KG1 (cell line): ENCODE results near the gene PRKAA2.

Source experiments
- DNase-seq: peaks from one replicate; lab custom pipeline; 2025; lab: John Stamatoyannopoulos, UW

Gene PRKAA2

DNA sequence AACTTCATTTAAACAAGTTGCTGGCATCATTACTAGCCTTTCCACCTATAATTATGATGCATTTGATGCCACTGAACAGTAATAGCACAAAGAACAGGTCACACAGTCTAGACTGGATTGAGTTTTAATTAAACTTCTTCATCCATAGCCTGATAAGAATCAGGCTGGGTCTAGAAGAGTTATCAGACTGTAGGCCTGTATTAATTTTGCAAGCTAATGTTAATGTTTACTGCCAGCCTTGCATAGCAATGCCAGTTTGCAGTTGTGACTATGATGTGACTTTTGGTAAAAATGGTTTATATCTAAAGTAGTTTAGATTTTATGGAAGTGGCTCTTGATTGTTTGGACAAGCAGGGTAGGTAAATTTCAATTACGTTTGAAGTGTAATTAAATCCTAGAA is 68.0 kb downstream of the PRKAA2 start:
- DNase-seq: no peak

DNA sequence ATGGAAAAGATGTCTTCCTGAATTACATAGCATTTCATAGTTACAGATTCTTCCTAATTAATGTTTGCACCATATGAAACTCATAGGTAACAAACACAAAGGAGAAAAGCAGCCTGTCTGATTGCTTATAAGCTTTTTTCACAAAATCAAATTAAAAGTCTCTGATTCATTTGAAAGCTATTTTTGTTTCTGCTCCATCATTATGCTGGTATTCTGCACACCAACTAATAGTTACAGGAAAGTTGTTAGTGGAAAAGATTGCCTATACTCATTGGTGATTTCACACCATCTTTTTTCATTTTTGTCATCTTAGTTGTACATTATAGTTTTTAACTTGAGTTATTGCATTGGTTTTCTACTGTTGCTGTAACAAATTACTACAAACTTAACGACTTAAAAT is 70.0 kb downstream of the PRKAA2 start:
- DNase-seq: no peak

GRCh38 chr1:56719171-56719570 is 74.1 kb downstream of the PRKAA2 start:
- DNase-seq: no peak

GRCh38 chr1:56726706-56727105 is 81.6 kb downstream of the PRKAA2 start:
- no peak for DNase-seq

GRCh38 chr1:56728964-56729363 is 83.8 kb downstream of the PRKAA2 start:
- DNase-seq: no peak

DNA sequence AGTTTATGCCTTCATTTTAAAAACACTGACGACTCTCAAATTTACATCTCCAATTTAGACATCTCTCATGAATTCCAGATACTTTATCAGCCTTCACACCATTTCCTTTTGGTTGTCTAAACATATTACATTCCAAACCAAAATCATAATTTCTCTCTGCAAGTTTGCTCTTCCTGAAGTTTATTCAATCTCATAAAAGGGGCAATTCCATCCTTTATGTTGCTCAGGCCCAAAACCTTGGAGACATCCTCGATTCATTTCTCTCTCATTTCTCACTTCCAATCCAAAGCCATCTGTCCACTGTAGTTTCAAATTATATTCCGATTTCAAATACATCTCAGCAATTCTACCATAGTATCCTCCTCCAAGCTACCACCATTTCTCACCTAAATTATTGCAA is 100.1 kb downstream of the PRKAA2 start:
- DNase-seq: no peak

GRCh38 chr1:56754708-56755479 is 109.8 kb downstream of the PRKAA2 start:
- no peak for DNase-seq

DNA sequence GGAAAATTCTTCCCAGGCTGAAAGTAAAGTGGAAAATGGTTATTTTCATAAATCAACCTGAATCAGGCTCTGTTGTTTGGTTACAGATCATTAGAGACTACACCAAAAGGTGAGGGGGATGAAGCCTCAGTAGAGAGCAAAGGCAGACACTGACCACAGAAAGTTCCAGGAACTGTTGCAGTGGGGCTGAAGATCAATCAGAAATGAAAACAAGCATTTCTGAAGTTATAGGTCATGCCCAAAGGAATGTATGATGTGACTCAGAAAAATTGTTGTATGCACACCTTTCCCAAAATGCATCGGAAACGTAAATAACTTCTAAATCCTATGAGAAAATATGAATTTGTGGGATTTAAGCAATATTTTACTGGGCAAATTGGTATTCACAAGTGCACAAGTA is 110.8 kb downstream of the PRKAA2 start:
- DNase-seq: no peak

GRCh38 chr1:56758135-56758534 is 113.0 kb downstream of the PRKAA2 start:
- no peak for DNase-seq

GRCh38 chr1:56758794-56759193 is 113.7 kb downstream of the PRKAA2 start:
- DNase-seq: no peak
